Activated CD8-positive, alpha-beta memory T cell treated with anti-CD3 and anti-CD28 coated beads, Interleukin-2, amount 50 U/mL, for 24 hours (primary cell): ENCODE measurements around the gene FRMD3.
"Not testable (repeated sequence)": the region's sequence is repeated elsewhere in the genome, so short reads cannot be mapped to it uniquely, and the experiment has no call there.

ENCODE experiments used
- DNase-seq: peaks from one replicate; pipeline ENCODE4 v3.0.0-alpha.2; 2020; ENCODE audit errors: extremely low read depth

Gene FRMD3

DNA sequence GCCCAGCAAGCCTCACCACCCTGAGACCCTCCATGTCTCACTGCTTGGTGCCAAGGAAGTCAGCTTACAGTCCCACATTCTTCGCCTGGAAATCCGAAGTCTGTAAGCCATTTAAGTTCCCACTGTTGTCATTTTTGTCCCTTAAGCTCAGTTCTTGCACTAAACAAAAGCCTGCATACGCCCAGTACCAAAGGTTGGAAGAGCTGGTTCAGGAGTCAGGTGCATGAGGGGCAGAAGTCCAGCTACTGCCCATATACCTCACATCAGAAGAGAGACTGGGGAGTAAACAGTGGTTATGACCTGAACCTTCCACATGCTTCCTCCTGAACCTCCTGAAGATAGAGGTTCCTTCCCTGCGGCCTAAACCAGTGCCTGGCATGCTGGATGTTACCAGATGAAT is 146.0 kb downstream of the FRMD3 start:
- DNase-seq, result no peak

GRCh38 chr9:83388346-83388745 is 149.9 kb downstream of the FRMD3 start:
- no peak for DNase-seq

DNA sequence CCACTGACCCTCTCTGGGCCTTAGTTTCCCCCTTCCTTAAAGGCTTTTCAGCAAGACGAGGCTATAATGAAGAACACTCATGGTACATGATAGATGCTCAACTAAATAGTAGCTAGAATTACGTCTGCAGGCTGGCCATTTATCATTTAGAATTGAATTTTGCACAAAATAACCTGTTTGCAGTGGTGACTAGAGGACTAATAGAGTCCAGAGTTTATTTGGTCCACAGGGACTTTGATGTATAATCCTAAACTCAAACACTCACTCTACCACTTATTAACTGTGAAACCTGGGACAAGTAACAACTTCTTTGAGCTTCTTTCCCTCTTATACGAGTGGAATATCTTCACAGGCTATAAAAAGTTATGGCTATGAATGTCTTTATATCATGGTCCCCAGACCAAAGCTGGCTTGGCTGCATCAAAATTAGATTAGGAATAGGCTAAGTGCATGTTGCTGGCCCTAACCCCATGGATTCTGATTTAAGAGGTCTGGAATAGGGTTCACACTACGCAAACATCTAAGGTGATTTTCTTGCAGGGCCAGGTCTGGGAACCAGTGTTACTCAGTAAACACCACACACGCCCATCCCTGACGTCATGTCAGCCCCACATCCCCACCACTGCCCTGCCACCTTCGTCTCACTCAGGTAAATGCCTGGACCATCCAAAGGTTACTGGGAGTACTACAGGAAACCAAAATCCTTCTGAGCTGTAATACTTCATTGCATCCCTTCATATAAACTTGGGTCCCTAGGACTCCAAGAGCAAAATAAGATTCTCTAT is 150.6 kb downstream of the FRMD3 start:
- DNase-seq, result no peak

DNA sequence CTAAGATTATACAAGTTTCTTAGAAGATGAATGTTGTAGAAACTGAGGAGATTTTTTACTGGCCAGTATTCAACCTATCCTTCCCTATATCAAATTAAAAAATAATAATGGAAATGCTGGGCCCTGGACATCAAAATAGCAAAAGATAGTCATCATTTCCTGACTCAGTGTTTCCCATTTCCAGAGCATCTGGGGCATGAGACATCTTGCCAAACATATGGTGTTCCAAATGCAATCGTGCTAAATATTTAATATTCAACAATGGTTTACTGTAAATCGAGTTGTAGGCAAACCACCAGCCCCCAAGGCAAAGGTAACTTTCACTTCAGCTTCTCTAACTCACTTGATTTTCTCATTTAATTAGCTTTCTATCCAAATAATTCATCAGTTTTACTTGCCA is 152.9 kb downstream of the FRMD3 start:
- DNase-seq, result no peak

GRCh38 chr9:83384214-83384613 is 154.0 kb downstream of the FRMD3 start:
- DNase-seq, result no peak

DNA sequence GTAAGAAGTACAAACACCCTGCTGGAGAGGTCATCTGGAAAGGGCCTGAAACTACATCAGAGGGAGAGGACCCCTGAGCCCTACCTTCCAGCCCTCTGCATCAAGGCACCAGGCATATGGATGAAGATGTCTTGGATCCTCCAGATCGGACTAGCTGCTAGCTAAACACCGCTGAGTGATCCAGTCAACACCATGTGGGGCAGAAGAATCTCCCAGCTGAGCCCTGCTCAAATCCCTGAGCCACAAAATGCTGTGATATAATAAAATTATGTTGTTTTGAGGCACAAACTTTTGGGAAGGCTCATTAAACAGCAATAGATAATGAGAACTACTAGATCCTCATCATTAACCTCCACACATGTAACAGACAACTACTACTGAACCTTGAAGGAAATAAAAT is 155.2 kb downstream of the FRMD3 start:
- DNase-seq, result no peak

- no peak for DNase-seq
Observed at GRCh38 chr9:83382421-83382820, 155.8 kb downstream of the FRMD3 start.

GRCh38 chr9:83379045-83379444 is 159.2 kb downstream of the FRMD3 start:
- DNase-seq, result no peak

DNA sequence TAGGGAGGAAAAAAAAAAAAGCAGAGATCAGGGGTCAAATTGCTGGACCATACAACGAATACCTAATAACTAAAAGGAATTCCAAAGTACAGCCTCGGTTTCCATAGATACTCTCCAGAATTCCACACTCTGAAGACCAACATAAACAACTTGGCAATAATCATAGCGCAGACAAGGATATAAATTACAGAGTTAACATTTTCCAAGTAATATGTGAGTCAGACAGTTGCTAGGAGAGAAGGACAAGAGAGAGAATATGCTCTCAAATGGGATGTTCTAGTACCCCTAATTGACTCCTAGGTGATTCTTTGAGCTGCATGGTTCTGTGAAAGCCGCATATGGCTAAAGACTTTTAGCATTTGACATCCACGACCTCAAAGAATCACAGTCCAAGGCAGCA is 165.2 kb downstream of the FRMD3 start:
- no peak for DNase-seq

- no peak for DNase-seq
Observed at GRCh38 chr9:83367326-83367725, 170.9 kb downstream of the FRMD3 start.

GRCh38 chr9:83362341-83362995 is 175.7 kb downstream of the FRMD3 start:
- DNase-seq, result no peak

DNA sequence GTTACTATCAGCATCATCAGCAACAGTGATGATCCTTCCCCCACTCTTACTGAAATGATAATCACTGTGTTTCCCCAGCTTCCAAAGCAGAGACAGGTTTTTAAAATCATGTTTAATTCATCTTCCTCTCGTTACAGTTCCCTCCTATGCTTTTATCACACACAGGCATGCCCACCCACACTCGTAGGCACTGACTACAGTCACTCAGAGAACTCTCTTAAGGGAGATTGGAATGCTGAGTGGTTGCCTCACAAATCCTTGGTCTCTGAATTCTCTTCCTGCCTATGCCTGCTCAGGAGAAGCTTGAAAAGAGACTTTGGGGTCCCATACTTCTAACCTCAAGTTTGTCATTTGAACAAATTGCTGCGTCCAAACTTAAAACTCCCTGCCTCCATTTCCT is 179.2 kb downstream of the FRMD3 start:
- DNase-seq, result no peak

DNA sequence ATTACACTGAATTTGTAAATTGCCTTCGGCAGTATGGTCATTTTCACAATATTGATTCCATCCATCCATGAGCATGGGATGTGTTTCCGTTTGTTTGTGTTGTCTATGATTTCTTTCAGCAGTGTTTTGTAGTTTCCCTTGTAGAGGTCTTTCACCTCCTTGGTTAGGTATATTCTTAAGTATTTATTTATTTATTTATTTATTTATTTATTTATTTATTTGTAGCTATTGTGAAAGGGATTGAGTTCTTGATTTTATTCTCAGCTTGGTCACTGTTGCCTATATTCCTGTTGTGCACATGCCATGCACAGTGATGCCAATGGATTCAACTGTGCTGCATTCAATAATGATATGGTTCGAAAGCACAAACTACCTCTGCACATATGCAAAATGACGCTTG is 179.7 kb downstream of the FRMD3 start:
- not testable (repeated sequence) for DNase-seq

DNA sequence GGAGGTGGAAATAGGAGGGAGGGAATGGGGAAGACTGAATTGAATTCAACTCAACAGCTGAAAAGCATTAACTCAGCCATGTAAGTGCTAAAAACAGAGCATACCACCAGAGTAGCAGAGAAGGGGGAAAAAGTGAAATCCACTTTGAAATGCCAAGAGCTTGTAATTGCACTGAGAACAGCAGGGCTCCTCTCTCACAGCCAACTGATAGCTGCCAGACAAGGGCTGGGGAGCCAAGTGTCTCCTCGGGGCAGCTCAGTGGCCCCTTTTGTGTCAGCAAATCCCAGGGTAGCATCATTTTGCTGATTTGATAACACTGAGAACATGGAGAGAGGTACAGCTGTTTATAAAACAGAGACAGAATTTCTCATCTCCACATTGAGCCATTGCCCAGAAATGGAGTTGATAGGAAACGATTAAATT is 182.5 kb downstream of the FRMD3 start:
- DNase-seq, result no peak

GRCh38 chr9:83355024-83355444 is 183.2 kb downstream of the FRMD3 start:
- DNase-seq, result no peak

DNA sequence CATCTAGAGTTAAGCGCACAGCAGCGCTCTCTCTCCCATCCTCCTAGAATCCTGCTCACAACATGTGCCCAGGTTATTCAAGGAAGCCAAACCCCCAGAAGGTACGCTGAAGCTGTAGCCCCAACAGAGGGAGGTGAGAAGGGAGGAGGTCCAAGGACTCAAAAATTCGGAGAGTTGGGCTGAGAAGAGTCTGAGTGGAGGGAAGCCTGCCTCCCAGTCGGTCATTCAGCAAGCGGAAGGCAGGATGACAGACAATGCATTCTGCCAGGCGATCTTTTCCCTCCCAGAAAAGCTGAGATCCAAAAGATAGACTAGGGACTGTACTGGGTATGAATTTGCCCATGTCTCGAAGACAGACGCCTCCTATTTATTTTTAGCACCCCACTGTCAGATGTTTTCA is 189.2 kb downstream of the FRMD3 start:
- no peak for DNase-seq

DNA sequence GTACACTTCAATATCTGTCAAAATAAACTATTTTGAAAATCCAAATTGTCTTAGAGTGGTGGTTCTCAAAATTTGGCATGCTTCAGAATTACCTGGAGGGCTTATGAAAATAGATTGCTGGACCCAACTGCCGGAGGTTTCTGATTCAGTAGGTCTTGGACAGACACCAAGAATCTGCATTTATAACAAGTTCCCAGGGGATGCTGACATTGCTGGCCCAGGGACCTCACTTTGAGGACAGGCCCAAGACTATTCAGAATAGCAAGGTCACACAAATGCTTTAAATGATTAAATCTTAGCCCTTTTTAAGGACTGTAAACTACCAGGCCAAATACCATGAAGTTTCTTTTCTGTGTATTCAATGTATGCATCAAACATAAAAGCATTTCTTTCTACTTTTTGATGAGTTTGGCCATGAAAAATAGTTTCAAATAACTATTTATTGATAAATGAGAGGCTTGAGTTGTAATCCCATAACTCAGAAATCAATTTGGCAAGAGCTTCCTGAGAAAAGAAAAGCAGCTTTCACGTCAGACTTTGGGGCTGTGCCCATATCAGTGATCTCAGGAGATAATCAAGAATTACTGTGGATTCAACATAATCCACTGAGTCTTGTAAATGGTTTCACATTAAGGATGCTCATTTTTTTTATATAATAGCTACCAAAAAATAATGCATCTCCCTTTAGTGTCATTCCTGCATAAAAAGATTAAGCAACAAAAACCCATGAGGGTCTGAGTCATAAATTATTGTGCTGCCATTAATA is 191.4 kb downstream of the FRMD3 start:
- no peak for DNase-seq

DNA sequence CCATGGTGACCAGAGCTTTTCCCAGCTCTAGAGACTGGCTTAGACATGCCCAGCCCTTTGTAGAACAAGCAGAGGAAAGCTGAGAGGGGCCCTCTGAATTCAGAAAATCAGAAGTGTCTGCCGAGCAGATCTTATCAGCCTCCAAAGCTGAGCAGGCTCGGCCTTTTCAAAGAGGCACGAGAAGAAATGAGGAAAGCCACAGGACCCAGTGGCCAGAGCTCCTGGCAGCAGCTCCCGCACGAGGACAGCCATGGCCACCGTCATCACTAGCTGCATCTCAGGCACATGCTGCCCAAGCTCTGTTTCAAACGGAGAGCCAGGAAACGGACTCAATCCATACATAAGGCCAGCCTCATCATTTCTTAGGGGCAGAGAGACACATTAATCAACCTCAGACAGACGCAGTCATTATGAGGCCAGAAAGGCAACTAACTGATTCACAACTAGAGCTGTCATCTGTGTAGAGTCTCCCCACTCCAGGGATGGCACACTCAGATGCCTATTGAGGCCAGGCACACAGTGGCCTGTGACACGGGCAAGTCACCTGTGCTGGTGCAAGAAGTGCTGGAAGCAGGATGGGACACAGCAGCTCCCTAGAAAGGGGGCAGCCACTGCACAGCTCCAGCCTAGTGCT is 194.7 kb downstream of the FRMD3 start:
- DNase-seq, result no peak

GRCh38 chr9:83342731-83343130 is 195.5 kb downstream of the FRMD3 start:
- no peak for DNase-seq

GRCh38 chr9:83342006-83342405 is 196.2 kb downstream of the FRMD3 start:
- DNase-seq, result no peak

DNA sequence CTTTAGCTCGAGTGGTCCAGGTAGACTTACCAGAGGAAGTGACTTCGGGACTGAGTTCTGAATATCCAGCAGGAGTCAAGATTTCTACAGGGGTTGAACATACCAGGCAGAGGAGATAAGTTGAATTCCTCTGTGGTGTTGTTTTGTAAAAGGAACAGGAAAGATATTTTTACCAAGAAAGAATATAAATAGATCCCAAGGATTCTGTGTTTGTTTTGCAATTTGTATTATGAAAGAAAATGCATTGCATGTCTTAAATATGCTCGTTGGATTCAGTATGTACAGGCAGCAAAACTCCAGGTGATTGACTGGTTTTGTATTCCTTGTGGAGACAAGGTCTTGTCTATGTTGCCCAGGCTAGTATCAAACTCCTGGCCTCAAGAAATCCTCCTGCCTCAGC is 197.8 kb downstream of the FRMD3 start:
- no peak for DNase-seq

- no peak for DNase-seq
Observed at GRCh38 chr9:83339435-83339834, 198.8 kb downstream of the FRMD3 start.
